ENCODE measurements around the gene SLC12A5. TPM values are rescaled to one million over a fixed set of nuclear protein-coding genes. Genes with fewer than 3 reads are reported as not detected.
A peak's percentile ranks its signal among the peaks of the same experiment; 100 is the strongest.
"Not testable (repeated sequence)": the region's sequence is repeated elsewhere in the genome, so short reads cannot be mapped to it uniquely, and the experiment has no call there.

SLC12A5 gene
- total RNA-seq, 4 donors from 2014 or later: not detected

DNA sequence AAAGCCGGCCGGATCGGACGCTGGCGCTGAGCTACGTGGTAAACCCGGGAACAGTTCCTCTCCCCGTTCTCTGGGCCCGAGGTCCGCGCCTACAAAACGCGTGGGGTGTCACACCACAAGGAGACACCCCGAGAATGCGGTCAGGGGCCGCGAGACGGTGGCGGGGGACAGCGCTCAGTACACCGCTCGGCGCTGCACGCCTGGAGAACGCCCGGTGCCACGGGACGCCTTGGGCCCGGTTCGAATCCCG lies 60.1 kb downstream of the SLC12A5 start:
- in situ Hi-C loops (cut with MboI; ENCODE audit: low sequenced_read_pairs in 4 of 4): loop anchor here in 3 of 4 donors (25.0 kb wide), 1 partner anchor 277 kb away; the partner anchor contains the start of gene UBE2C (in 3 of the 3)
- no peaks in the 10 kb centered on the region for H3K36me3 ChIP-seq
- intact Hi-C loops (cut with DNase I; ENCODE audit: low total_unique reads): loop anchor here (1.0 to 5.0 kb wide), 5 partner anchors 66 to 297 kb away; partner anchors contain the start of genes DNTTIP1, PCIF1 and WFDC3

GRCh38 chr20:46089417-46090388 lies 60.7 kb downstream of the SLC12A5 start, which contains the start of gene NCOA5:
NCOA5 (minus strand) TSS chr20:46089962; CDS start chr20:46079424, 10,538 bp downstream.
- H3K4me3 ChIP-seq: peak within 1 kb of the TSS; percentile 79 to 94 (median 88)
- no peaks in the 10 kb centered on the region for H3K36me3 ChIP-seq
- H3K27me3 ChIP-seq: no peaks in the 10 kb centered on the region
- intact Hi-C loops (cut with DNase I; ENCODE audit: low total_unique reads): loop anchor here (1.0 to 5.0 kb wide), 6 partner anchors 67 to 317 kb away; partner anchors contain the start of genes DNTTIP1, ELMO2, PCIF1 and WFDC3
- H3K4me1 ChIP-seq: peaks cover 45 to 47% of the 10 kb centered on the region in 2 donors
- peak within 1 kb of the TSS; percentile 89 to 98 (median 95) for H3K27ac ChIP-seq
- ATAC-seq (peak; percentile 95 to 96), DNase-seq (peak; percentile 92 to 95)
- in situ Hi-C loops (cut with MboI; ENCODE audit: low sequenced_read_pairs in 4 of 4): loop anchor here in 3 of 4 donors (25.0 kb wide), 1 partner anchor 277 kb away; the partner anchor contains the start of gene UBE2C (in 3 of the 3)
- TF ChIP-seq POLR2A (IDR thresholded peaks at IDR 0.05) (peak; percentile 89 to 92), CTCF (IDR thresholded peaks at IDR 0.05 in 4 of 5, conservative IDR thresholded peaks at IDR 0.05 in 1 of 5) (peak in 3 of 5 experiments; percentile 30 to 39 (median 36))
- no peaks in the 10 kb centered on the region for H3K9me3 ChIP-seq

More for the DNA sequence above, 60.1 kb downstream of the SLC12A5 start:
- Histone ChIP-seq H3K27ac (peak overlapping the region; percentile 89 to 98 (median 95)), H3K27me3 (no peaks in the 10 kb centered on the region), H3K4me1 (peaks cover 51 to 54% of the 10 kb centered on the region in 2 donors), H3K9me3 (no peaks in the 10 kb centered on the region), H3K4me3 (peak overlapping the region; percentile 79 to 94 (median 88))
- peak in 1 of 2 donors; percentile 25 for DNase-seq
- peak; percentile 19 to 43 for ATAC-seq
- no peak for TF ChIP-seq POLR2A (IDR thresholded peaks at IDR 0.05)
- TF ChIP-seq CTCF (IDR thresholded peaks at IDR 0.05 in 4 of 5, conservative IDR thresholded peaks at IDR 0.05 in 1 of 5): no peak

DNA sequence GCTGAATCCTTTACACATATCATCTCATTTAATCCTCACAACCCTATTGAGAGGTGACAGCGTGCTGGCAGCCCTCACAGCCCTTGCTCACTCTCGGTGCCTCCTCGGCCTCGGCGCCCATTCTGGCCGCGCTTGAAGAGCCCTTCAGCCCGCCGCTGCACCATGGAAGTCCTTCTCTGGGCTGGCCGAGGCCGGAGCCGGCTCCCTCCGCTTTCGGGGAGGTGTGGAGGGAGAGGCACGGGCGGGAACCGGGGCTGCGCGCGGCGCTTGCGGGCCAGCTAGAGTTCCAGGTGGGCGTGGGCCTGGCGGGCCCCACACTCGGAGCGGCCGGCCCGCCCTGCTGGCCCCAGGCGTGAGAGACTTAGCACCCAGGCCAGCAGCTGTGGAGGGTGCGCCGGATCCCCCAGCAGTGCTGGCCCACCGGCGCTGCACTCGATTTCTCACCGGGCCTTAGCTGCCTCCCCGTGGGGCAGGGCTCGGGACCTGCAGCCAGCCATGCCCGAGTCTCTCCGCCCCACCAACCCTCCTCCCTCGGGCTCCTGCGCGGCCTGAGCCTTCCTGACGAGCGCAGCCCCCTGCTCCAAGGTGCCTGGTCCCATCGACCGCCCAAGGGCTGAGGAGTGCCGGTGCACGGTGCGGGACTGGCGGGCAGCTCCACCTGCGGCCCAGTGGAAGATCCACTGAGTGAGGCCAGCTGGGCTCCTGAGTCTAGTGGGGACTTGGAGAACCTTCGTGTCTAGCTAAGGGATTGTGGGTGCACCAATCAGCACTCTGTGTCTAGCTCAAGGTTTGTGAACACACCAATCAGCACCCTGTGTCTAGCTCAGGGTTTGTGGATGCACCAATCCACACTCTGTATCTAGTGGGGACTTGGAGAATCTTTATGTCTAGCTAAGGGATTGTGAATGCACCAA lies 62.9 kb downstream of the SLC12A5 start:
- H3K9me3 ChIP-seq; intact Hi-C loops (cut with DNase I; ENCODE audit: low total_unique reads); DNase-seq; ATAC-seq; H3K4me3 ChIP-seq; H3K27me3 ChIP-seq; H3K36me3 ChIP-seq; H3K27ac ChIP-seq: not testable (repeated sequence)
- peaks cover 25 to 27% of the 10 kb centered on the region in 2 donors for H3K4me1 ChIP-seq
- in situ Hi-C loops (cut with MboI; ENCODE audit: low sequenced_read_pairs in 4 of 4): loop anchor here in 3 of 4 donors (25.0 kb wide), 1 partner anchor 280 kb away; the partner anchor contains the start of gene UBE2C (in 3 of the 3)

DNA sequence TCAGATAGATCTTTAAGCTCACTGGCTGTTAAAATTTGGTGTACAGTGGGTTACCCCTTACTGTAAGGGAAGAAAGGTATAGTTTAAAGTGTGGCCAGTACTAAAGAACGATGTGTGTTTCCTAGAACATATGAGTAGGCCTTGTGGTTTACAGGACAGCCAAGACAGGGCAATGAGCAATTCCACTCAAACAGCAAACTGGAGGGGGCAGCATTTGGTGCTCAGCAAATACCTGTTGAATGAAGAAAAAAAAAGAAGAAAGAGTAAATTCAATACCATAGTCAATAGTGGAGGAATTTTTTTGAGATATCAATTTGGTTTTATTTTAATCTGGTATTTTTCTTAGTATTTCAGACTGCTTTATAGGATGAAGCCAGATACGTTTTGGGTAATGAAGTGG lies 64.5 kb downstream of the SLC12A5 start:
- TF ChIP-seq CTCF (IDR thresholded peaks at IDR 0.05 in 4 of 5, conservative IDR thresholded peaks at IDR 0.05 in 1 of 5) (no peak), POLR2A (IDR thresholded peaks at IDR 0.05) (no peak)
- in situ Hi-C loops (cut with MboI; ENCODE audit: low sequenced_read_pairs in 4 of 4) (loop anchor here in 3 of 4 donors (25.0 kb wide), 1 partner anchor 281 kb away; the partner anchor contains the start of gene UBE2C (in 3 of the 3)), intact Hi-C loops (cut with DNase I; ENCODE audit: low total_unique reads) (no loop called here)
- no peaks in the 10 kb centered on the region for H3K36me3 ChIP-seq
- peaks cover 0 to 3% (median 2%) of the 10 kb centered on the region in 3 donors for H3K27me3 ChIP-seq
- H3K4me3 ChIP-seq: no peak overlapping the region
- no peak for ATAC-seq
- no peaks in the 10 kb centered on the region for H3K9me3 ChIP-seq
- H3K27ac ChIP-seq: no peak overlapping the region
- H3K4me1 ChIP-seq: peaks cover 8 to 11% of the 10 kb centered on the region in 2 donors
- no peak for DNase-seq

Measured in gastrocnemius medialis (tissue), 4 donors.